ENCODE results near the gene PLIN5. TPM values are rescaled to one million over a fixed set of nuclear protein-coding genes. Genes with fewer than 3 reads are reported as not detected.
A peak's percentile ranks its signal among the peaks of the same experiment; 100 is the strongest.

The PLIN5 gene
- polyA plus RNA-seq, 1 donor (not counting 4 experiments of a cell fraction or from before 2014, with no cell fraction given) = not detected

DNA sequence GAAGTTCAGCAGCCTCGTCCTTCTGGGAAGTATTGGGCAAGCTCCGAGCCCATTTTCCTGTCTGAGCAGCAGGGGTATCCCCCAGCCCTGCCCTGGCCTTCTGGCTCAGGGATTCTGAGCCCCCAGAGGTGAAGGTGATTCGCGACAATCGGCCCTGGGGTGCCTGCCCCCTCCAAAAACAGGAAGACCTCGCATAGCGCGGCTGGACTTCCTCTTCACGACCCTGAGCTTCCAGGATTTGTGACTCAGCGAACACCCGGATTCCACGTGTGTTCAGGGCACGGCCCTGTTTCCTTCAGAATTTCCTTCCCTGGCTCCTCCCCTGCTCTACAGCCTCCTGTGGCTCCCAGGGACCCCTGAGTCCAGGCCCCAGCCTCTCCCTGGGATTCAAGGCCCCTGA, 24.5 kb upstream of the PLIN5 start, which contains the start of gene SEMA6B:
SEMA6B (minus strand) TSS at position 116 of the 400 bp plus-strand sequence. CDS start 1,227 bp downstream, outside the sequence.
- H3K27ac ChIP-seq (ENCODE audit: control insufficient read depth, insufficient read depth, low read length) = no peak within 1 kb of the TSS
- no peak within 1 kb of the TSS for H3K4me2 ChIP-seq (ENCODE audit: control insufficient read depth, extremely low read depth, insufficient read depth, low read depth, low read length)
- H3K4me3 ChIP-seq (ENCODE audit: control insufficient read depth in 2 of 3, extremely low read depth in 1 of 3, insufficient read depth in 2 of 3, low read depth in 1 of 3, low read length in 3 of 3) = no peak within 1 kb of the TSS

DNA sequence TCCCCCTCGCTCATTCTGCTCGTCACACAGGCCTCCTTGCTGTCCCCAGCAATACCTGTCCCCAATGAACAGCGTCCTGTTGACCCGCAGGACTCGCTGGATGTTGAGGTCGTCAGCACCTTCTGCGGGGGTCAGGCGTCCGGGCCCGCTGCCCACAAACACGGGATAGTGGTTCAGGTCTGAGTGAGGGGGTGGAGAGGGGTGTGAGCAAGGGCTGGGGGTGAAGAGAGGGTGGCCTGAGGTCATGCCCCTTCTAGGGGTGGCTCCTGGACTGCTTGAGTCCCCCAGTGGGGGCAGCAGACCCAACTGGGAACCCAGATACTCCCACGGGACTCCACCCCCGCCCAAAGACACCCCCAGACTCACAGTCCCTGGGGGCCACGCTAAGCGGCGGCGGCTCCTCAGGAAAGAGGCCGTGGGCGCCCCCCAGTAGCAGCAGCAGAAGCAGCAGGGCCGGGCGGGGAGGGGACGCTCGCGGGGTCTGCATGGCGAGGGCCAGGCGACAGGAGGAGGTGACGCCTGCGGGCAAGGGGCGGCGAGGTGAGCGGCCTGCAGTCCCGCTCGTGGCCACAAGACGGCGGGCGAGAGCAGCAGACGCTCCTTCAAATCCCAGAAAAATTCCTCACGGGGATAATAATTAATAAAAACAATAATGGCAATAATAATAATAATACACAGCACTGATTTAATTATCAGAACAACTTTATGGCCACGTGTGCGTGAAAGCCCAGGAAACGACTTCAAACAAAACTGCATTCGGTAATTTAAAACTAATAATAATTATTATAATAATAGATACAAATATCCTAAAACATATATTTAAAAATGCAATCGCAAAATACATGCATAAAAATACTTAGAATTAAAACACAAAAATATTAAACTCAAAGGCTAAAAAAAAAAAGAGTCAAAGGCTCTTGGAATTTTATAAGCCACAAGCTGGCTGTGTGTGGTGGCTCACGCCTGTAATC, 23.2 kb upstream of the PLIN5 start:
- no peaks in the 10 kb centered on the region for H4K20me1 ChIP-seq (ENCODE audit: control insufficient read depth, extremely low read depth, insufficient read depth, low read length)
- no peak for FAIRE-seq
- no peak overlapping the region for H3K27ac ChIP-seq (ENCODE audit: control insufficient read depth, insufficient read depth, low read length)
- H3K4me3 ChIP-seq (ENCODE audit: control insufficient read depth in 2 of 3, extremely low read depth in 1 of 3, insufficient read depth in 2 of 3, low read depth in 1 of 3, low read length in 3 of 3) = no peak overlapping the region
- H3K27me3 ChIP-seq (ENCODE audit: control insufficient read depth, extremely low read depth, insufficient read depth, low read length) = no peaks in the 10 kb centered on the region
- H3K79me2 ChIP-seq (ENCODE audit: control insufficient read depth, insufficient read depth, low read length) = no peaks in the 10 kb centered on the region
- no peaks in the 10 kb centered on the region for H3K9me3 ChIP-seq (ENCODE audit: control insufficient read depth, low read depth, low read length)
- H3K9ac ChIP-seq (ENCODE audit: control insufficient read depth, extremely low read depth, insufficient read depth, low read length) = no peak overlapping the region
- no peak for DNase-seq (ENCODE audit: low read depth, low spot score)
- no peak overlapping the region for H3K4me2 ChIP-seq (ENCODE audit: control insufficient read depth, extremely low read depth, insufficient read depth, low read depth, low read length)
- H3K4me1 ChIP-seq (ENCODE audit: control insufficient read depth, extremely low read depth, insufficient read depth, low read length) = no peaks in the 10 kb centered on the region
- H3K36me3 ChIP-seq (ENCODE audit: control insufficient read depth in 2 of 2, extremely low read depth in 1 of 2, insufficient read depth in 2 of 2, low read length in 2 of 2) = no peaks in the 10 kb centered on the region
- no peaks in the 10 kb centered on the region for H3K9me1 ChIP-seq (ENCODE audit: control insufficient read depth, extremely low read depth, insufficient read depth, low read length)
- dilution Hi-C loops (cut with MboI; ENCODE audit: extremely low pct_ligation_motif_present, low sequenced_read_pairs) = no loop called here
- no peak overlapping the region for H2AFZ ChIP-seq (ENCODE audit: control insufficient read depth, low read length)
- no peak for TF ChIP-seq EZH2 (IDR thresholded peaks at IDR 0.05; ENCODE audit: low read length)
- TF ChIP-seq, protein P1, sequence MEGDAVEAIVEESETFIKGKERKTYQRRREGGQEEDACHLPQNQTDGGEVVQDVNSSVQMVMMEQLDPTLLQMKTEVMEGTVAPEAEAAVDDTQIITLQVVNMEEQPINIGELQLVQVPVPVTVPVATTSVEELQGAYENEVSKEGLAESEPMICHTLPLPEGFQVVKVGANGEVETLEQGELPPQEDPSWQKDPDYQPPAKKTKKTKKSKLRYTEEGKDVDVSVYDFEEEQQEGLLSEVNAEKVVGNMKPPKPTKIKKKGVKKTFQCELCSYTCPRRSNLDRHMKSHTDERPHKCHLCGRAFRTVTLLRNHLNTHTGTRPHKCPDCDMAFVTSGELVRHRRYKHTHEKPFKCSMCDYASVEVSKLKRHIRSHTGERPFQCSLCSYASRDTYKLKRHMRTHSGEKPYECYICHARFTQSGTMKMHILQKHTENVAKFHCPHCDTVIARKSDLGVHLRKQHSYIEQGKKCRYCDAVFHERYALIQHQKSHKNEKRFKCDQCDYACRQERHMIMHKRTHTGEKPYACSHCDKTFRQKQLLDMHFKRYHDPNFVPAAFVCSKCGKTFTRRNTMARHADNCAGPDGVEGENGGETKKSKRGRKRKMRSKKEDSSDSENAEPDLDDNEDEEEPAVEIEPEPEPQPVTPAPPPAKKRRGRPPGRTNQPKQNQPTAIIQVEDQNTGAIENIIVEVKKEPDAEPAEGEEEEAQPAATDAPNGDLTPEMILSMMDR (optimal IDR thresholded peaks at IDR 0.05 in 1 of 3, IDR thresholded peaks at IDR 0.05 in 1 of 3, conservative IDR thresholded peaks at IDR 0.05 in 1 of 3; ENCODE audit: extremely low read depth in 1 of 3, insufficient read depth in 2 of 3, low read length in 3 of 3) = peak; percentile 80 to 94 (median 91)

More for the DNA sequence above, 24.5 kb upstream of the PLIN5 start, which contains the start of gene SEMA6B:
- no peaks in the 10 kb centered on the region for H4K20me1 ChIP-seq (ENCODE audit: control insufficient read depth, extremely low read depth, insufficient read depth, low read length)
- DNase-seq (ENCODE audit: low read depth, low spot score) = no peak
- no peak for FAIRE-seq
- no peak within 1 kb of the TSS for H2AFZ ChIP-seq (ENCODE audit: control insufficient read depth, low read length)
- H3K9me1 ChIP-seq (ENCODE audit: control insufficient read depth, extremely low read depth, insufficient read depth, low read length) = no peaks in the 10 kb centered on the region
- H3K4me1 ChIP-seq (ENCODE audit: control insufficient read depth, extremely low read depth, insufficient read depth, low read length) = no peaks in the 10 kb centered on the region
- H3K36me3 ChIP-seq (ENCODE audit: control insufficient read depth in 2 of 2, extremely low read depth in 1 of 2, insufficient read depth in 2 of 2, low read length in 2 of 2) = no peaks in the 10 kb centered on the region
- dilution Hi-C loops (cut with MboI; ENCODE audit: extremely low pct_ligation_motif_present, low sequenced_read_pairs) = no loop called here
- H3K79me2 ChIP-seq (ENCODE audit: control insufficient read depth, insufficient read depth, low read length) = no peaks in the 10 kb centered on the region
- H3K9me3 ChIP-seq (ENCODE audit: control insufficient read depth, low read depth, low read length) = no peaks in the 10 kb centered on the region
- TF ChIP-seq, protein P1 (optimal IDR thresholded peaks at IDR 0.05 in 1 of 3, IDR thresholded peaks at IDR 0.05 in 1 of 3, conservative IDR thresholded peaks at IDR 0.05 in 1 of 3; ENCODE audit: extremely low read depth in 1 of 3, insufficient read depth in 2 of 3, low read length in 3 of 3) = no peak
- no peak for TF ChIP-seq EZH2 (IDR thresholded peaks at IDR 0.05; ENCODE audit: low read length)
- H3K27me3 ChIP-seq (ENCODE audit: control insufficient read depth, extremely low read depth, insufficient read depth, low read length) = no peaks in the 10 kb centered on the region
- H3K9ac ChIP-seq (ENCODE audit: control insufficient read depth, extremely low read depth, insufficient read depth, low read length) = no peak within 1 kb of the TSS

All from keratinocyte (primary cell).